Lower leg skin (tissue), 3 donors: ENCODE results near the gene DIP2C.

Experiments used
- CTCF ChIP-seq, 3 donors: fragments of 450-650 bp; IDR thresholded peaks; one replicate each; pipeline ENCODE4 v1.5.1; 2016; ENCODE audit warnings: antibody characterized with exemption in 3 of 3, mild to moderate bottlenecking in 3 of 3, moderate library complexity in 2 of 3
- POLR2A ChIP-seq, 2 donors: fragments of 450-650 bp; IDR thresholded peaks; one replicate each; pipeline ENCODE4 v1.6.1; 2016 to 2017; ENCODE audit warnings: antibody characterized with exemption in 2 of 2, mild to moderate bottlenecking in 1 of 2, moderate library complexity in 1 of 2

GRCh38 chr10:297567-297966 is 391.9 kb downstream of the DIP2C start:
- TF ChIP-seq POLR2A (IDR thresholded peaks at IDR 0.05) (no peak), CTCF (IDR thresholded peaks at IDR 0.05) (no peak)
